RKO (cell line): ENCODE data around the gene PRTN3.
"Not testable (repeated sequence)": the region's sequence is repeated elsewhere in the genome, so short reads cannot be mapped to it uniquely, and the experiment has no call there.

ENCODE experiments used
- DNase-seq: peaks from one replicate; pipeline ENCODE4 v3.0.0-alpha.2; 2016; ENCODE audit warnings: low spot score

The PRTN3 gene

GRCh38 chr19:845707-846521, 5.1 kb downstream of the PRTN3 start:
- DNase-seq, result no peak

DNA sequence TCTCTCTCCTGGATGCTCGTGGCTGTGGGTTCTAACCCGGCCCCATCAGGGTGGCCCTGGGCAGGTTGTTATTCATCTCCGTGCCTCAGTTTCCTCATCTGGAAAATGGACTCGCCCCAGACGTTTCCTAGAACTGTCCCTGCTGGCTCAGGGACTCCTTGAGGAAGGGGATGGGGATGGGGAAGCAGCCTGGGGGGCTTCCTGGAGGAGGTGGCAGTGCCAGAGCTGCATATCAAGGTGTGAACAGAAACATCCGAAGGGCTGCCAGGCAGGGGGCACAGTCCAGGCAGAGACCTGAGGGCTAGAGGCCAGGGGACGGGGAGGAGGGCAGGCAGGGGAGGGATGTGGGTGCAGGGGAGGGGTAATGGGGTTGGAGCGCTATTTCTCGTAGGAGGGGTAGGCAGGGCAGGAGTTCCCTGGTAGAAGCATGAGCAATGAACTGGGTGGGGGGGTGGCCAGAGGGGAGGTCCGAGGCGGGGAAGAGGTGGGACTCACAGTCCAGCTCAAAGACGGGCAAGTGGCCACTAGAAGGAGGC, 7.7 kb downstream of the PRTN3 start:
- no peak for DNase-seq

GRCh38 chr19:849195-849594, 8.4 kb downstream of the PRTN3 start:
- not testable (repeated sequence) for DNase-seq

- DNase-seq, result peak; percentile 43
These were observed 9.6 kb downstream of the PRTN3 start for GRCh38 chr19:850221-850978.

GRCh38 chr19:850979-851335, 10.2 kb downstream of the PRTN3 start:
- no peak for DNase-seq

GRCh38 chr19:852136-853013, 11.6 kb downstream of the PRTN3 start, which contains the start of gene ELANE:
TSS of gene ELANE (plus strand) at chr19:852303. CDS start at chr19:852329, 26 bp downstream.
- DNase-seq, result no peak

DNA sequence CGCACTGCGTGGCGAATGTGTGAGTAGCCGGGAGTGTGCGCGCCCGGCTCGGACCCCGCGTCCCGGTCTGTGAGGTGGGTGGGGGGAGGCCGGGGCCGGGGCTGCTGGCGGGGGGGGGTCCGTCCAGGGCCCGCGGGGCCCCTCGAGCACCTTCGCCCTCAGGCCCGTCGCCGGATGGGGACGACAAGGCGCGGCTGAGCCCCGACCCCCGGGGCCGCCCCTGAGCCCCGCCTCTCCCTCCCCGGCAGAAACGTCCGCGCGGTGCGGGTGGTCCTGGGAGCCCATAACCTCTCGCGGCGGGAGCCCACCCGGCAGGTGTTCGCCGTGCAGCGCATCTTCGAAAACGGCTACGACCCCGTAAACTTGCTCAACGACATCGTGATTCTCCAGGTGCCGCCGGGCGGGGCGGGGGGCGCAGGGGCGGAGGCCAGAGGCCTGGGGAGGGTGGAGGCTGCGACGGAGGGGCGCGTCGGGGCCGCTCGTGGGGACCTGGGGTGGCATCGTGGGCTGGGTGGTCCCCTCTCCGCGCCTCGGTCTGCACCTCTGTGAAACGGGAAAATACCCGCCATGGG, 12.3 kb downstream of the PRTN3 start:
- no peak for DNase-seq

DNA sequence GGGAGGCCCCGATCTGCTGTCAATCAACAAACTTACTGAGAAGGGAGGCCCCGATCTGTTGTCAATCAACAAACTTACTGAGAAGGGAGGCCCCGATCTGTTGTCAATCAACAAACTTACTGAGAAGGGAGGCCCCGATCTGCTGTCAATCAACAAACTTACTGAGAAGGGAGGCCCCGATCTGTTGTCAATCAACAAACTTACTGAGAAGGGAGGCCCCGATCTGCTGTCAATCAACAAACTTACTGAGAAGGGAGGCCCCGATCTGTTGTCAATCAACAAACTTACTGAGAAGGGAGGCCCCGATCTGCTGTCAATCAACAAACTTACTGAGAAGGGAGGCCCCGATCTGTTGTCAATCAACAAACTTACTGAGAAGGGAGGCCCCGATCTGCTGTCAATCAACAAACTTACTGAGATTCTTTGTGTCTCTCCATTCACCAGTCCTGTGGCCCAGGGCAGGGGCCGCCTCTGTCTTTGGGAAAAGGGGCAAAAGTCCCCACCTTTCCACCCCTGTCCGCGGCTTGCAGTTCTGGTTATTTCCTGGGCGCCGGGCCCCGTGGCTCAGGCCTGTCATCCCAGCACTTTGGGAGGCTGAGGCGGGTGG, 12.9 kb downstream of the PRTN3 start:
- not testable (repeated sequence) for DNase-seq

DNA sequence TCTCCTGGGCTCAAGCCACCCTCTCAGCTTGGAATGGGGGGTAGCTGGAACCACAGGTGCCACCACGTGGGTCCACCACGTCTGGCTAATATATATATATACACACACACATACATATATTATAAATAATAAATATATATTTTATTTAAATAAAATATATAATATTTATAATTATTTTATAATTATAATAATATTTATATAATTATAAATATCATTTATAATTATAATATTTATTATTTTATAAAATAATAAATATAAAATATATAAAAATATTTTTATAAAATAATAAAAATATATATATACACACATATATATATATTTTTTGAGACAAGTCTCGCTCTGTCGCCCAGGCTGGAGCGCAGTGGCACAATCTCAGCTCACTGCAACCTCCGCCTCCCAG, 13.8 kb downstream of the PRTN3 start:
- no peak for DNase-seq

DNA sequence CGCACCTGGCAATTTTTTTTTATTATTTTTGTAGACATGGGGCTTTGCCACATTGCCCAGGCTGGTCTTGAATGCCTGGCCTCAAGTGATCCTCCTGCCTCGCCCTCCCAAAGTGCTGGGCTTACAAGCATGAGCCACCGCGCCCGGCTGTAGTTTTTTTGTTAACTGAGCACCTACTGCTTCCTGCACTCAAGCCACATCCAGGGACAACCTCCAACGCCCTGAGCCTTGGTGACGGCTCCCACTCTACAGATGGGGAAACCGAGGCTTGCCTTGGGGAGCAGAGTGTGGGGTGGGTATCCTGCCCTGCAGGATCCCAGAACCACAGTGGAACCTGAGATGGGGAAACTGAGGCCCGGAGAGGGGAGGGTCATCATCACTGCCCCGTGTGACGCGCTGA, 14.3 kb downstream of the PRTN3 start:
- no peak for DNase-seq

DNA sequence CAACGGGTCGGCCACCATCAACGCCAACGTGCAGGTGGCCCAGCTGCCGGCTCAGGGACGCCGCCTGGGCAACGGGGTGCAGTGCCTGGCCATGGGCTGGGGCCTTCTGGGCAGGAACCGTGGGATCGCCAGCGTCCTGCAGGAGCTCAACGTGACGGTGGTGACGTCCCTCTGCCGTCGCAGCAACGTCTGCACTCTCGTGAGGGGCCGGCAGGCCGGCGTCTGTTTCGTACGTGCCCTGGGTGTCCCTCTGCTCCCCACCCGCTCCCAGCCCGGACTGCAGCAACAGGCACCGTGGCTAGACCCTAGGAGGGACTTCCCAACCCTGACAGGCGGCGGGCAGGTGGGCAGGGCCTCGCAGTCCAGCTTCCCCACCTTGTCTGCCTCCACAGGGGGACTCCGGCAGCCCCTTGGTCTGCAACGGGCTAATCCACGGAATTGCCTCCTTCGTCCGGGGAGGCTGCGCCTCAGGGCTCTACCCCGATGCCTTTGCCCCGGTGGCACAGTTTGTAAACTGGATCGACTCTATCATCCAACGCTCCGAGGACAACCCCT, 14.8 kb downstream of the PRTN3 start:
- no peak for DNase-seq

GRCh38 chr19:858284-858683, 17.5 kb downstream of the PRTN3 start:
- DNase-seq, result no peak

- DNase-seq, result no peak
These were observed 18.4 kb downstream of the PRTN3 start, which contains the start of gene CFD for GRCh38 chr19:858868-859843. TSS of gene CFD (plus strand) at chr19:859664. CDS start at chr19:859690, 26 bp downstream.

GRCh38 chr19:861141-861755, 20.4 kb downstream of the PRTN3 start:
- no peak for DNase-seq

DNA sequence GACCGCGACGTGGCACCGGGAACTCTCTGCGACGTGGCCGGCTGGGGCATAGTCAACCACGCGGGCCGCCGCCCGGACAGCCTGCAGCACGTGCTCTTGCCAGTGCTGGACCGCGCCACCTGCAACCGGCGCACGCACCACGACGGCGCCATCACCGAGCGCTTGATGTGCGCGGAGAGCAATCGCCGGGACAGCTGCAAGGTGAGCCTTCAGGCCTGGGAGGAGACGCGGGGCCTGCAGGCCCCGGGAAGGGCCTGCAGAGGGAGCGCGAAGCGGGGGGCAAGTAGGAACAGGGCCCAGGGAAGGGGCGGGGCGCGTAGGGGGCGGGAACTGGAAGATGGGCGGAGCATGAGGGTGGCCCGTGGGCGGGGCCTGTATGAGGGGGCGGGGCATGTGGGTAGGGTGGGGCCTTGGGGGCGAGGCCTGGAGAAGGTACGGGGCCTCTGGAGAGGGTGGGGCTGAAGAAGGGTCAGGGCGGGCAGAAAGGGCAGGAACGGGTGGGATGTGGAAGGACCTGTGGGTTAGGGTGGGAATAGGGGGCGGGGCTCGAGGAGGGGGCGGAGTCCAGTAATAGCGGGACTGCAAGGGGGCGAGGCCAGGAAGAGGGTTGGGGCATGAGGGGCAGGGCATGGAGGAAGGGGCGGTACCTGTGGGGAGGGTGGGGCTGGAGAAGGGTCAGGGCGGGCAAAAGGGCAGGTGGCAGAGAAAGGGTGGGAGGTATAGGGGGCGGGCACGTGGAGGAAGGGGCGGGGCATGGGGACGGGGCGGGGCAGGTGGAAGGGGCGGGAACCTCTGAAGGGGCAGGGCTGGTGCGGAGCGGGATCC, 21.2 kb downstream of the PRTN3 start:
- DNase-seq, result no peak

DNA sequence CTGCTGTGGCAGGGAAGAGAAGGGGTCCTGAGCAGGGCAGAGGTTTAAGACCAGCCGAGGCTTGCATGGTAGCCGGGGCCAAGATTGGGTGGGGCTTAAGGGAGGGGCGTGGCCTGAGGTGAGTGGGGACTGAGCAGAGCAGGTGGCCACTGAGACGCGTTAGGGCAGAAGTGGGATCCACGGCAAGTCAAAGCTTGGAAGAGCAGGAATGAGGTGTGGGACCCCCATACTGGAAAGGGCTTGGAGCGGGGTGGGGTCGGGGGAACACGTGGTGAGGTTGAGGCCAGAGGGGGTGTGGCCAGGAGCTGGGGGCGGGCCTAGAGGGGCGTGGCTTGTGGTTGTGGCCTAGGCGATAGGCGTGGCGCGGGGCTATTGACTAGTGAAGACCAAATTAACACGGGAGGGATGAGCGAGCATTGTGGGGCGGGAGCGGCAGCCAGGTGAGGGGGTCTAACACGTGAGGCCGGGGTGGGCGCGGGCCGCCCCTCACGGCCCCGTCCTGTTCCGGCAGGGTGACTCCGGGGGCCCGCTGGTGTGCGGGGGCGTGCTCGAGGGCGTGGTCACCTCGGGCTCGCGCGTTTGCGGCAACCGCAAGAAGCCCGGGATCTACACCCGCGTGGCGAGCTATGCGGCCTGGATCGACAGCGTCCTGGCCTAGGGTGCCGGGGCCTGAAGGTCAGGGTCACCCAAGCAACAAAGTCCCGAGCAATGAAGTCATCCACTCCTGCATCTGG, 21.9 kb downstream of the PRTN3 start:
- DNase-seq, result no peak

DNA sequence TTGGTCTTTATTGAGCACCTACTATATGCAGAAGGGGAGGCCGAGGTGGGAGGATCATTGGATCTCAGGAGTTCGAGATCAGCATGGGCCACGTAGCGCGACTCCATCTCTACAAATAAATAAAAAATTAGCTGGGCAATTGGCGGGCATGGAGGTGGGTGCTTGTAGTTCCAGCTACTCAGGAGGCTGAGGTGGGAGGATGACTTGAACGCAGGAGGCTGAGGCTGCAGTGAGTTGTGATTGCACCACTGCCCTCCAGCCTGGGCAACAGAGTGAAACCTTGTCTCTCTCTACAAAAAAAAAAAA, 22.5 kb downstream of the PRTN3 start:
- DNase-seq, result no peak

DNA sequence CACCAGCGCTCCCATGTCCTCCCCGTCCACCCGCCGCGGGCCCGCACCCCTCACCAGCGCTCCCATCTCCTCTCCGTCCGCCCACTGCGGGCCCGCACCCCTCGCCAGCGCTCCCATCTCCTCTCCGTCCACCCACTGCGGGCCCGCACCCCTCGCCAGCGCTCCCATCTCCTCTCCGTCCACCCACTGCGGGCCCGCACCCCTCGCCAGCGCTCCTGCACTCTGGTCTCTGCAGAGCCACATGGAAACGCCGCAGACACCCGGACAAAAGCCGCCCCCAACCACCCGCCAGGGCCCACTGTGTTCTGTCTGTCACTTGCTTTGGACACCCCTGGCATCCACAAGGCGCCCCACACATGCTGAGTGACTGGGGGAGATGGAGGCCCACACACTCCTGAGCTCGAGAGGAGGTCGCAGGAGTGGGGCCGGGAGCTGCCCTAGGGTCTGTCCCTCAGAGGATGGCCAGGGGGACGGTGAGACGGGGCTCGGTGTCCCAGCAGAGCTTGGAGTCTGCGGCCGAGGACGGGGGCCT, 26.0 kb downstream of the PRTN3 start:
- no peak for DNase-seq
